Heart right ventricle (tissue), 16 donors: Measurements from ENCODE around the gene SNPH. TPM values are rescaled to one million over a fixed set of nuclear protein-coding genes. Genes with fewer than 3 reads are reported as not detected.

Experiments
- ATAC-seq, 8 donors: fragments of 200-7000 bp; cut with Tn5 transposase; one replicate each; pipeline ENCODE4 v1.9.1; 2020; ENCODE audit warnings: mild to moderate bottlenecking in 8 of 8, moderate library complexity in 8 of 8, moderate number of reproducible peaks in 1 of 8
- DNase-seq, 2 donors: peaks; one replicate each; pipeline ENCODE4 v3.0.0-alpha.2; 2020
- H3K27ac ChIP-seq, 10 donors: fragments of 200-600 bp; sonication (generic) in 2 of 10; one replicate each; pipeline versions ENCODE4 v1.5.0 to v1.8.0; 2020 to 2022; ENCODE audit warnings: mild to moderate bottlenecking in 3 of 10
- H3K27me3 ChIP-seq, 7 donors: fragments of 200-600 bp; one replicate each; pipeline ENCODE4 v1.8.0; 2021 to 2022; ENCODE audit warnings: mild to moderate bottlenecking in 2 of 7
- H3K36me3 ChIP-seq, 9 donors: fragments of 200-600 bp; sonication (generic) in 1 of 9; one replicate each; pipeline versions ENCODE4 v1.5.0 to v1.8.0; 2020 to 2022; ENCODE audit warnings: mild to moderate bottlenecking in 2 of 9
- H3K4me1 ChIP-seq, 9 donors: fragments of 200-600 bp; sonication (generic) in 1 of 9; one replicate each; pipeline versions ENCODE4 v1.5.0 to v1.8.0; 2020 to 2022; ENCODE audit warnings: mild to moderate bottlenecking in 4 of 9
- H3K4me3 ChIP-seq, 10 donors: fragments of 200-600 bp; sonication (generic) in 2 of 10; one replicate each; pipeline versions ENCODE4 v1.5.0 to v1.8.0; 2020 to 2022; ENCODE audit warnings: mild to moderate bottlenecking in 7 of 10, moderate library complexity in 2 of 10
- H3K9me3 ChIP-seq, 11 donors: fragments of 200-600 bp in 10 of 11; sonication (generic) in 2 of 11; one replicate each; pipeline versions ENCODE4 v1.5.0 to v1.8.0; 2013 to 2022; ENCODE audit warnings: mild to moderate bottlenecking in 2 of 11, control low read depth in 1 of 11, moderate library complexity in 1 of 11
- CTCF ChIP-seq, 9 donors: fragments of 200-600 bp; sonication (generic) in 2 of 9; IDR thresholded peaks; one replicate each; pipeline versions ENCODE4 v1.5.0 to v1.8.0; 2021 to 2022; ENCODE audit warnings: antibody characterized with exemption in 9 of 9, mild to moderate bottlenecking in 5 of 9, moderate library complexity in 1 of 9
- WGBS, 2 donors: extraction: QIAGEN DNeasy Blood & Tissue Kit; methylation state at CpG; one replicate each; pipeline ENCODE4 v1.1.7; 2013; ENCODE audit warnings: inconsistent platforms in 1 of 2; 5-methylcytosine and 5-hydroxymethylcytosine counted together
- intact Hi-C, 10 donors: fragments of 100-400 bp; cut with DNase I; formaldehyde crosslinking; loops; one replicate each; pipeline versions ENCODE4 v1.11.1 to v1.14.2; 2022
- polyA plus RNA-seq, 2 donors: library from polyadenylated mRNA; stranded (reverse); fragments of 200-250 nt; gene quantifications; one replicate each; pipeline ENCODE4 v1.2.3, GENCODE V29; 2013
- total RNA-seq, 10 donors: library from RNA; stranded (reverse); fragmentation: NEBNext Ultra II Directional in 3 of 10; extraction: Animal tissue kit (Norgen Biotek cat#: 25700) in 3 of 10; gene quantifications; one replicate each; pipeline versions ENCODE4 v1.2.1 to v1.2.4, GENCODE V29; 2021 to 2023
- donor health status: Arrhythmogenic right ventricular cardiomyopathy.
- donor health status: ischemic (EF 13 %, LVEDD 7.1; RV severe dilation, severe dysfunction).
- donor health status: healthy with polysubstance abuse.
- donor health status: DM: no; HTN: yes; CAD: no.
- donor health status: DM: no; HTN: no; CAD: no.
- donor health status: ischemic (EF 25% LVEDD 6.9; RV normal size, moderate dysfunction).
- donor health status: ischemic (EF 25% LVEDD 5.7; RV mildly dilated, moderate dysfunction).
- donor health status: healthy.
- donor health status: DM: yes; HTN: yes; CAD: no.
- donor health status: Ischemic cardiomyopathy.
- donor health status: ischemic (EF 35%, LVEDD 5.7; RV mildly dilated, moderate dysfunction).
- donor health status: nonischemic (EF 11% LVEDD 7.7; RV severe dilation, severe dysfunction).
- donor health status: DM: yes; HTN: yes; CAD: no.
- donor health status: PGD.
- donor health status: ischemic (EF 29% LVEDD 5.4; RV normal size, mild dysfunction).
- donor health status: nonischemic (EF 23%, LVEDD 6.1; RV moderate dilation, normal function).

SNPH gene
- total and polyA plus RNA-seq, 12 donors, result 1.5 to 14.3 (median 9.9) TPM

GRCh38 chr20:1312904-1313235 is 46.8 kb downstream of the SNPH start:
- no peak for DNase-seq
- no peak for TF ChIP-seq CTCF (IDR thresholded peaks at IDR 0.05)
- peak overlapping the region in 4 of 10 donors; percentile 22 to 40 (median 38) for H3K4me3 ChIP-seq
- H3K27ac ChIP-seq, result no peak overlapping the region
- 73 to 79% methylated on average over 15 to 16 of the region's 16 CpGs for WGBS, 2 donors
- H3K27me3 ChIP-seq, result no peaks in the 10 kb centered on the region
- peak in 4 of 8 donors; percentile 3 to 44 (median 22) for ATAC-seq
- intact Hi-C loops, result loop anchor here in 8 of 10 donors (1.0 to 5.0 kb wide), 8 partner anchors 79 to 156 kb away; partner anchors contain the start of gene FKBP1A (in 1 of the 8)
- peaks cover 0 to 18% (median 13%) of the 10 kb centered on the region in 9 donors for H3K4me1 ChIP-seq
- no peaks in the 10 kb centered on the region for H3K36me3 ChIP-seq
- no peaks in the 10 kb centered on the region for H3K9me3 ChIP-seq

- Histone ChIP-seq H3K27me3 (no peaks in the 10 kb centered on the region), H3K36me3 (no peaks in the 10 kb centered on the region), H3K4me1 (peaks cover 0 to 18% (median 13%) of the 10 kb centered on the region in 9 donors), H3K27ac (peak overlapping the region in 5 of 10 donors; percentile 0 to 33 (median 28)), H3K4me3 (peak overlapping the region in 9 of 10 donors; percentile 2 to 40 (median 33)), H3K9me3 (no peaks in the 10 kb centered on the region)
- intact Hi-C loops, result loop anchor here in 8 of 10 donors (1.0 to 5.0 kb wide), 8 partner anchors 79 to 156 kb away; partner anchors contain the start of gene FKBP1A (in 1 of the 8)
- TF ChIP-seq CTCF (IDR thresholded peaks at IDR 0.05), result peak; percentile 98 to 100 (median 99)
- peak; percentile 79 to 85 for DNase-seq
- 13 to 19% methylated on average over 37 to 38 of the region's 38 CpGs for WGBS, 2 donors
- peak; percentile 74 to 97 (median 90) for ATAC-seq
Observed at GRCh38 chr20:1313236-1313964, 47.3 kb downstream of the SNPH start.

GRCh38 chr20:1315804-1316203 is 49.7 kb downstream of the SNPH start:
- Histone ChIP-seq H3K9me3 (no peaks in the 10 kb centered on the region), H3K27ac (no peak overlapping the region), H3K27me3 (no peaks in the 10 kb centered on the region), H3K36me3 (no peaks in the 10 kb centered on the region), H3K4me1 (peaks cover 0 to 24% (median 15%) of the 10 kb centered on the region in 9 donors), H3K4me3 (no peak overlapping the region)
- no peak for TF ChIP-seq CTCF (IDR thresholded peaks at IDR 0.05)
- intact Hi-C loops, result loop anchor here in 1 of 10 donors (2.0 kb wide), 1 partner anchor 81 kb away; no protein-coding TSS in a partner anchor
- ATAC-seq (no peak), DNase-seq (no peak)
- WGBS, 2 donors, result 85 to 97% methylated on average over 5 of the region's 5 CpGs

- no peak for TF ChIP-seq CTCF (IDR thresholded peaks at IDR 0.05)
- WGBS, 2 donors, result 65 to 66% methylated on average over 12 of the region's 12 CpGs
- Histone ChIP-seq H3K27me3 (no peaks in the 10 kb centered on the region), H3K36me3 (no peaks in the 10 kb centered on the region), H3K4me1 (peaks cover 0 to 43% (median 32%) of the 10 kb centered on the region in 9 donors), H3K4me3 (no peak overlapping the region), H3K9me3 (no peaks in the 10 kb centered on the region), H3K27ac (peak overlapping the region in 1 of 10 donors; percentile 20)
- ATAC-seq (no peak), DNase-seq (no peak)
- intact Hi-C loops, result no loop called here
Observed at GRCh38 chr20:1317545-1318255, 51.6 kb downstream of the SNPH start.
